Cardiac fibroblast (primary cell): ENCODE results near the gene EHD4.
A peak's percentile ranks its signal among the peaks of the same experiment; 100 is the strongest.

ENCODE experiments used
- DNase-seq, 2 donors: peaks; one replicate each; pipeline versions ENCODE4 v3.0.0 to v3.0.0-alpha.2; 2010; ENCODE audit warnings: low read depth in 2 of 2
- H3K4me3 ChIP-seq, 2 donors: replicated peaks in 1 of 2; 1 replicate in 1 of 2; 2 replicates in 1 of 2; pipeline ENCODE4 v1.5.1; 2011; ENCODE audit warnings: low read depth in 2 of 2, low read length in 2 of 2, mild to moderate bottlenecking in 2 of 2, moderate library complexity in 1 of 2
- CTCF ChIP-seq: IDR thresholded peaks from one replicate; pipeline ENCODE4 v1.5.1; 2011; ENCODE audit warnings: low read depth, mild to moderate bottlenecking, low read length, inconsistent platforms

Gene EHD4

GRCh38 chr15:41981371-41982132 lies 9.2 kb upstream of the EHD4 start:
- no peak for DNase-seq
- no peak for TF ChIP-seq CTCF
- no peak overlapping the region for H3K4me3 ChIP-seq

- peak in 1 of 2 donors; percentile 77 for DNase-seq
- no peak for TF ChIP-seq CTCF
- no peak overlapping the region for H3K4me3 ChIP-seq
Observed at GRCh38 chr15:41980654-41981323, 8.4 kb upstream of the EHD4 start.

- TF ChIP-seq CTCF, result no peak
- DNase-seq, result no peak
- H3K4me3 ChIP-seq, result no peak overlapping the region
Observed at GRCh38 chr15:41979493-41980266, 7.3 kb upstream of the EHD4 start.

GRCh38 chr15:41978534-41978933 lies 6.2 kb upstream of the EHD4 start:
- H3K4me3 ChIP-seq, result no peak overlapping the region
- no peak for DNase-seq
- TF ChIP-seq CTCF, result no peak

- no peak for TF ChIP-seq CTCF
- H3K4me3 ChIP-seq, result no peak overlapping the region
- no peak for DNase-seq
Observed at GRCh38 chr15:41977757-41978383, 5.5 kb upstream of the EHD4 start.

- no peak for TF ChIP-seq CTCF
- no peak overlapping the region for H3K4me3 ChIP-seq
- no peak for DNase-seq
Observed at GRCh38 chr15:41975669-41976068, 3.3 kb upstream of the EHD4 start.
